HG03108 (cell line): Measurements from ENCODE around the gene ISLR2.

Experiments used
- ATAC-seq: cut with Tn5 transposase; IDR thresholded peaks from one replicate; pipeline ENCODE4 v1.9.1; 2021; ENCODE audit warnings: moderate library complexity; ENCODE audit not compliant: unreplicated experiment

ISLR2 gene

GRCh38 chr15:74175271-74176191 lies 45.1 kb downstream of the ISLR2 start:
- no peak for ATAC-seq

GRCh38 chr15:74176262-74177214 lies 46.2 kb downstream of the ISLR2 start:
- no peak for ATAC-seq

DNA sequence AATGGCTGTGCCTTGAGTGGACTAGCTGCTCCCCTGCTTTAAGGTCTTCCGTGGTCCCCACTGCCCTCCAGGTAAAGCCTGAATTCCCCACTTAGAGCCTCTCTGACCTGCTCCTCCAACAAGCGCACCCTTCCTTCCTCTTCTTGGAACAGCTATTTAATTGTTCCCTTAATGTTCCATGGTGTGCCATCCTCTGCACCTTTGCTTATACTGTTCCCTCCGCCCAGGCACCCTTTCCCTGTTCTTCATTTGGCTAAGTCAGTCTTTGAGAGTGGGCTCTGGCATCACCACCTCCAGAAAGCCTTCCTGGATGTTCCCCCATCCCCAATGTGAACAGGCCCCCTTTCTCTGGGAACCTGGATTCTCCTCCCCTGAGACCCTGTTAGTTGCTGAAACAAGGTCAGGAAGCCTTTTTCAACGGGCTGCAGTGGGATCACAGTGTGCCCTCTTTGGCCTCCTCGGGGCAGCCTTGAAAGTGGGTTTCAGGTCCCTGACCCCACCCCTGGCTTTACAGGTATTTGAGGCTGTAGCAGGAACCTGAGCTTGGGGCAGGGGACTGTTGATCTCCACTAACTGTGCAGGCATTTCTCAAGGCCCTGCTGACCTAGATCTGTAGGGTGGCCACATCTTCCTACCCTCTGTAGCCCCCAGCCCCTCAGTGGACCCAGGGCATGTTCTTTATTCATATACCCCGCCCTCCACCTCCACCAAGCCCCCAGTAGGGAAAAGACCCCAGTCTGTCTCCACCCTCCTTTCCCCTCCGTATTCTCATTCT lies 48.1 kb downstream of the ISLR2 start:
- ATAC-seq, result no peak

GRCh38 chr15:74179101-74179841 lies 48.9 kb downstream of the ISLR2 start:
- no peak for ATAC-seq

GRCh38 chr15:74179983-74180880 lies 49.8 kb downstream of the ISLR2 start:
- no peak for ATAC-seq

DNA sequence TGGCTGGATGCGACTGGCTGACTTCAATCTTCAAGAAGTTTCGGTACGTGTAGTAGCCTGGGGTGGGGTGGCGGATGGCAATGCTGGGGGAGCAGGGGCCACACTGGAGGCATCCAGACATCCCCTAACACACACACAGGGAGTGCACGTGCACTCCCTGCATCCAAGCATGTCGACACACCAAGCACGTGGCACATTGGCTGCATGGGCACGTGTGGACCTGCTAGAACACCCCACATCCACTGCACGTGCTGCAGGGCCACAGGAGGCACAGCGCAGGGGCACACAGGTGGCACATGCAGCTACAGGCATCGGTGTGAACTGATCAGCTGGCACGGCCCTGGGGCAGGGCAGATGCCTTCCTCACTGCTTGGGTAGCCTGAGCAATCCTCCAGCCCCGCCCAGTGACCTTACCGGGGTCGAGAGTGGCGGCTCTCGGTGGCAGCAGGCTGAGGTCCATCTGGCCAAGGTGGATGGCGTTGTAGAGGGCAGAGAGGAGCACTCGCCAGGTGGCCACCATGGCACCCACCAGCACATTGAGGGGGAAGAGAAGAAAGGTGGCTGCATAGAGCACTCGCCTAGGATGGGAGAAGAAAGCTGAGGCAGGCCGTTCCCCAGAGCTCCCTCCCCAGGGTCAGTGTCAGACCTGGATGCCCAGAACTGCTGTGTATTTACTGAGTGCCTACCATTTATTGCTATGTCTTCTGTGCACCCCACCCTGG lies 50.7 kb downstream of the ISLR2 start:
- no peak for ATAC-seq

GRCh38 chr15:74182131-74182530 lies 51.7 kb downstream of the ISLR2 start:
- no peak for ATAC-seq

DNA sequence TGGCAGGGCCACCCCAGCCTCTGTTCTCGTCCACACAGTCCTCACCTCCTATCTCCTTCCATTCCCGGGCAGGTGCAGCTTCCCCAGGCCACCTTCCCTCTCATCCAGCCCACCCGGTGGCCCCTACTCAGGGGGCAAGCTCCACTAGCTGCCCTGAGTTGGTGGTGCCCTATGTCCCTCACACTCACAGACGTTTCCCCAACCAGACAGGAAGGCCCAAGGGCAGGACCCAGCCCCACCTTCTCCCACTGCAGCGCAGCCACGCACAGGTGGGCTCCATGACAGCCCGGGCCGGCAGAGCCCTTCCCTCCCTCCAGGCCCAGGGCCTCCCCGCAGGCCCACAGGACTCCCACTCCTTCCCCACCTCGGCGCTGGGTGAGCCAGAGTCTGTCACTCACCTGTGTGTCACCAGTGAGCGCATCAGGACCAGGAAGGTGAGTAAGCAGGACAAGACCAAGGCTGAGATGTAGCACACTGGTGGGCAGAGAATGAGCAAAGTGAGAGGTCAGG lies 54.3 kb downstream of the ISLR2 start:
- ATAC-seq, result no peak

DNA sequence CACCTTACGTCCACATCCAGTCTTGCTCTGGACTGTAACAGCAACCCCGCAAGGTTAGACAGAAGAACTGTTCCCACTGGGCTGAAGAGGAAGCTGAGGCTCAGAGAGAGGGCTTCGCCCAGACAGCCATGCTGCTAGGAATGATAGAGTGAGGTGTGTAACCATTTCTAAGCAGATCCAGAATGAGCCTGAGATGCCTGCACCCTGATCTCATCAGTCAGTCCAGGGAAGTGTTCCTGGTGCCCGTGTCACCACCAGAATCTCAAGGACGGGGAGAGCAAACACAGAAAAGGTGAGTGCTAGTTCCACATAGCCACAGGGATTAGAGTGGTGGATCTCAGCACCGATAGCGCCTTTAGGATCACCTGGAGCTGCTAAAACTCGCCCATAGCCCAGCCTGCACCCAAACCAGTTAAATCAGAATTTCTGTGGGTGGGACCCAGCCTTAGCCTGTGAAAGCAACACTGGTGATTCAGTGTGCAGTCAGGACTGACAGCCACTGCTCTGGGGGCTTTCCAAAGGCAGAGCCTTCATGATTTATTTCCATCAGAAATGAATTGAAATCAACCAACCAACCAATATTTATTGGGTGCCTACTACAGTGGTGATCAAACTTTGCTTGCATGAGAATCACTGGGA lies 55.4 kb downstream of the ISLR2 start:
- ATAC-seq, result no peak
